Adrenal gland (tissue), 5 donors: ENCODE data around the gene COL8A1.

Source experiments
- CTCF ChIP-seq, 6 experiments: fragments of 450-650 bp in 4 of 6; fragments of 200-600 bp in 2 of 6; sonication (generic) in 1 of 6; IDR thresholded peaks; 1 replicate in 5 of 6; 2 replicates in 1 of 6; pipeline versions ENCODE4 v1.5.1 to v1.8.0; 2016 to 2021; ENCODE audit warnings: antibody characterized with exemption in 6 of 6, mild to moderate bottlenecking in 2 of 6, moderate library complexity in 1 of 6
- POLR2A ChIP-seq, 2 donors: fragments of 450-650 bp; IDR thresholded peaks; one replicate each; pipeline ENCODE4 v1.6.1; 2017; ENCODE audit warnings: antibody characterized with exemption in 2 of 2, mild to moderate bottlenecking in 2 of 2, moderate library complexity in 1 of 2
- donor health status: DM: no; HTN: no; CAD: no.

GRCh38 chr3:99659032-99659431 is 20.6 kb downstream of the COL8A1 start:
- TF ChIP-seq POLR2A (IDR thresholded peaks at IDR 0.05) (no peak), CTCF (IDR thresholded peaks at IDR 0.05) (no peak)
